Measurements from ENCODE around the gene CEP20.
"Not testable (repeated sequence)": the region's sequence is repeated elsewhere in the genome, so short reads cannot be mapped to it uniquely, and the experiment has no call there.

GRCh38 chr16:15936809-15937208, 48.4 kb upstream of the CEP20 start:
- not testable (repeated sequence) for TF ChIP-seq CTCF (IDR thresholded peaks at IDR 0.05); USF2 (IDR thresholded peaks at IDR 0.05); POLR2AphosphoS2 (conservative IDR thresholded peaks at IDR 0.05; ENCODE audit: low read length); POLR2A (IDR thresholded peaks at IDR 0.05; ENCODE audit: low read length); EP300 (IDR thresholded peaks at IDR 0.05); CHD2 (IDR thresholded peaks at IDR 0.05; ENCODE audit: low read length, partially characterized antibody)

Measured in A549 (cell line).